ENCODE measurements around the gene UCHL3.

DNA sequence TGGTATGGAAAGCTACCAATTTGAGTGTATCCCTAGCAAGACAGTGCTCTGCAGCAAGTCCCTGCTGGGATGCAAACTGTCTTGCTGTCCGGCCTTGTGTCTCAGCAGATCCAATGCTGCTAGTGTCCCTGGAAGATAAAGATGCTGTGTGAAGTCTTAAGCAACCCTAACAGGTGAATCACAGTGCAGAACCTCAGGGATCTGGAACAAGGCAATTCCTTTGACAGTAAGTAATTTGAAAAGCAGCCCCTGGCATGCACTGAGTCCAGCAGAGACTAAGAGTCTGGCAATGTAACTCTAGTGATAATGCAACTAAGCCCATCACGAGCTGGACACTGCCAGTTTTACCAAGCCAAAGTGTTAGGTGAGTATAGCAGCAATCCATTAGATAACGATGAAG is 1.7 kb upstream of the UCHL3 start:
- TF ChIP-seq, protein P1, sequence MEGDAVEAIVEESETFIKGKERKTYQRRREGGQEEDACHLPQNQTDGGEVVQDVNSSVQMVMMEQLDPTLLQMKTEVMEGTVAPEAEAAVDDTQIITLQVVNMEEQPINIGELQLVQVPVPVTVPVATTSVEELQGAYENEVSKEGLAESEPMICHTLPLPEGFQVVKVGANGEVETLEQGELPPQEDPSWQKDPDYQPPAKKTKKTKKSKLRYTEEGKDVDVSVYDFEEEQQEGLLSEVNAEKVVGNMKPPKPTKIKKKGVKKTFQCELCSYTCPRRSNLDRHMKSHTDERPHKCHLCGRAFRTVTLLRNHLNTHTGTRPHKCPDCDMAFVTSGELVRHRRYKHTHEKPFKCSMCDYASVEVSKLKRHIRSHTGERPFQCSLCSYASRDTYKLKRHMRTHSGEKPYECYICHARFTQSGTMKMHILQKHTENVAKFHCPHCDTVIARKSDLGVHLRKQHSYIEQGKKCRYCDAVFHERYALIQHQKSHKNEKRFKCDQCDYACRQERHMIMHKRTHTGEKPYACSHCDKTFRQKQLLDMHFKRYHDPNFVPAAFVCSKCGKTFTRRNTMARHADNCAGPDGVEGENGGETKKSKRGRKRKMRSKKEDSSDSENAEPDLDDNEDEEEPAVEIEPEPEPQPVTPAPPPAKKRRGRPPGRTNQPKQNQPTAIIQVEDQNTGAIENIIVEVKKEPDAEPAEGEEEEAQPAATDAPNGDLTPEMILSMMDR (conservative IDR thresholded peaks at IDR 0.05; ENCODE audit: low read length), result no peak
- TF ChIP-seq EZH2phosphoT487 (IDR thresholded peaks at IDR 0.05; ENCODE audit: borderline replicate concordance, low read depth, low read length), result no peak
